ENCODE data around the gene CSNK2A2.

DNA sequence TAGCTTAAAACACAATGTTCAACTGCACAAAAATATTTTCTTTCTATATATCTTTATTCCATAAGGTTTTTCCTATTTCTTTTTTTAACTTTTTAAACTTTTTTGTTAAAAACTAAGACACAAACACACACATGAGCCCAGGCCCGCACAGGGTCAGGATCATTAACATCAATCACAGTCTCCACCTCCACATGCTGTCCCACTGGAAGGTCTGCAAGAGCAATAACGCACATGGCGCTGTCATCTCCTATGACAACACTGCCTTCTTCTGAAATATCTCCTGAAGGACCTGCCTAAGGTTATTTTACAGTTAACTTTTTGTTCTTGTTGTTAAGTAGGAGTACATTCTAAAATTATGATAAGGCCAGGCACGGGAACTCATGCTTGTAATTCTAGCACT is 72.9 kb downstream of the CSNK2A2 start:
- TF ChIP-seq, protein P1, sequence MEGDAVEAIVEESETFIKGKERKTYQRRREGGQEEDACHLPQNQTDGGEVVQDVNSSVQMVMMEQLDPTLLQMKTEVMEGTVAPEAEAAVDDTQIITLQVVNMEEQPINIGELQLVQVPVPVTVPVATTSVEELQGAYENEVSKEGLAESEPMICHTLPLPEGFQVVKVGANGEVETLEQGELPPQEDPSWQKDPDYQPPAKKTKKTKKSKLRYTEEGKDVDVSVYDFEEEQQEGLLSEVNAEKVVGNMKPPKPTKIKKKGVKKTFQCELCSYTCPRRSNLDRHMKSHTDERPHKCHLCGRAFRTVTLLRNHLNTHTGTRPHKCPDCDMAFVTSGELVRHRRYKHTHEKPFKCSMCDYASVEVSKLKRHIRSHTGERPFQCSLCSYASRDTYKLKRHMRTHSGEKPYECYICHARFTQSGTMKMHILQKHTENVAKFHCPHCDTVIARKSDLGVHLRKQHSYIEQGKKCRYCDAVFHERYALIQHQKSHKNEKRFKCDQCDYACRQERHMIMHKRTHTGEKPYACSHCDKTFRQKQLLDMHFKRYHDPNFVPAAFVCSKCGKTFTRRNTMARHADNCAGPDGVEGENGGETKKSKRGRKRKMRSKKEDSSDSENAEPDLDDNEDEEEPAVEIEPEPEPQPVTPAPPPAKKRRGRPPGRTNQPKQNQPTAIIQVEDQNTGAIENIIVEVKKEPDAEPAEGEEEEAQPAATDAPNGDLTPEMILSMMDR (IDR thresholded peaks at IDR 0.05): no peak
- TF ChIP-seq FOSL2 (IDR thresholded peaks at IDR 0.05) (no peak), FOSL2 (CRISPR knock-in tag; IDR thresholded peaks at IDR 0.05) (no peak), CEBPB (IDR thresholded peaks at IDR 0.05) (no peak), POLR2AphosphoS2 (conservative IDR thresholded peaks at IDR 0.05; ENCODE audit: low read length) (no peak), SREBF2 (IDR thresholded peaks at IDR 0.05) (no peak), CHD2 (IDR thresholded peaks at IDR 0.05; ENCODE audit: low read length, partially characterized antibody) (no peak), RAD21 (conservative IDR thresholded peaks at IDR 0.05 in 1 of 2, IDR thresholded peaks at IDR 0.05 in 1 of 2) (no peak), RCOR1 (IDR thresholded peaks at IDR 0.05; ENCODE audit: low read depth, low read length) (no peak), EP300 (IDR thresholded peaks at IDR 0.05) (no peak), SMC3 (IDR thresholded peaks at IDR 0.05) (no peak)
- TF ChIP-seq, protein P2, sequence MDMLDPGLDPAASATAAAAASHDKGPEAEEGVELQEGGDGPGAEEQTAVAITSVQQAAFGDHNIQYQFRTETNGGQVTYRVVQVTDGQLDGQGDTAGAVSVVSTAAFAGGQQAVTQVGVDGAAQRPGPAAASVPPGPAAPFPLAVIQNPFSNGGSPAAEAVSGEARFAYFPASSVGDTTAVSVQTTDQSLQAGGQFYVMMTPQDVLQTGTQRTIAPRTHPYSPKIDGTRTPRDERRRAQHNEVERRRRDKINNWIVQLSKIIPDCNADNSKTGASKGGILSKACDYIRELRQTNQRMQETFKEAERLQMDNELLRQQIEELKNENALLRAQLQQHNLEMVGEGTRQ (IDR thresholded peaks at IDR 0.05): no peak

Measured in A549 (cell line).